ENCODE measurements around the gene CSNK2A3. TPM values are rescaled to one million over a fixed set of nuclear protein-coding genes. Genes with fewer than 3 reads are reported as not detected.
A peak's percentile ranks its signal among the peaks of the same experiment; 100 is the strongest.

The CSNK2A3 gene
- total RNA-seq, 1 donor from 2014 or later, result 4.3 TPM

DNA sequence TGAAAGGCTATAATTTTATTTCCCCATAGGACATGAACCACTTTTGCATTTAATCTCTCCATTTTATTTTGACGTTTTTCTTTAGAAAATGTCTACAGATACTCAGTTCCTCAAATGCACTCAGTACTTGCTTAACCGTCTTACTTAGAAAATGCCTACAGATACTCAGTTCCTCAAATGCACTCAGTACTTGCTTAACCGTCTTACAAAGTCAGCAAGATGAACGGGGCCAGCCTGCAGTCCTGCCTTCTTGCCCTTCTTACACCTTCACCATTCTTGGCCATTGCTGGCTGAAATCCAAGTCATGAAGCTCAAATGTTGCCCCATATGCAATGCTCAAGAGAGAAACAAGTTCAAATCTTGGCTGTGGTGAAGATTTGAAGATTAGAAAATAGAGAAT lies 34.1 kb downstream of the CSNK2A3 start:
- no peak for DNase-seq (ENCODE audit: low spot score)
- Mint-ChIP-seq H3K9me3 (ENCODE audit: unreplicated experiment) (no peaks in the 10 kb centered on the region), H3K27ac (ENCODE audit: unreplicated experiment) (no peak overlapping the region), H3K27me3 (ENCODE audit: unreplicated experiment) (peaks cover 5% of the 10 kb centered on the region), H3K4me3 (ENCODE audit: unreplicated experiment) (no peak overlapping the region), H3K4me1 (ENCODE audit: unreplicated experiment) (peaks cover 30% of the 10 kb centered on the region), H3K36me3 (ENCODE audit: low read depth, unreplicated experiment) (peaks cover 43% of the 10 kb centered on the region)
- TF ChIP-seq, protein P1, sequence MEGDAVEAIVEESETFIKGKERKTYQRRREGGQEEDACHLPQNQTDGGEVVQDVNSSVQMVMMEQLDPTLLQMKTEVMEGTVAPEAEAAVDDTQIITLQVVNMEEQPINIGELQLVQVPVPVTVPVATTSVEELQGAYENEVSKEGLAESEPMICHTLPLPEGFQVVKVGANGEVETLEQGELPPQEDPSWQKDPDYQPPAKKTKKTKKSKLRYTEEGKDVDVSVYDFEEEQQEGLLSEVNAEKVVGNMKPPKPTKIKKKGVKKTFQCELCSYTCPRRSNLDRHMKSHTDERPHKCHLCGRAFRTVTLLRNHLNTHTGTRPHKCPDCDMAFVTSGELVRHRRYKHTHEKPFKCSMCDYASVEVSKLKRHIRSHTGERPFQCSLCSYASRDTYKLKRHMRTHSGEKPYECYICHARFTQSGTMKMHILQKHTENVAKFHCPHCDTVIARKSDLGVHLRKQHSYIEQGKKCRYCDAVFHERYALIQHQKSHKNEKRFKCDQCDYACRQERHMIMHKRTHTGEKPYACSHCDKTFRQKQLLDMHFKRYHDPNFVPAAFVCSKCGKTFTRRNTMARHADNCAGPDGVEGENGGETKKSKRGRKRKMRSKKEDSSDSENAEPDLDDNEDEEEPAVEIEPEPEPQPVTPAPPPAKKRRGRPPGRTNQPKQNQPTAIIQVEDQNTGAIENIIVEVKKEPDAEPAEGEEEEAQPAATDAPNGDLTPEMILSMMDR (IDR thresholded peaks at IDR 0.05; ENCODE audit: unreplicated experiment), result no peak

- peaks cover 38% of the 10 kb centered on the region for H3K36me3 Mint-ChIP-seq (ENCODE audit: low read depth, unreplicated experiment)
- no peak overlapping the region for H3K27ac Mint-ChIP-seq (ENCODE audit: unreplicated experiment)
- peaks cover 5% of the 10 kb centered on the region for H3K27me3 Mint-ChIP-seq (ENCODE audit: unreplicated experiment)
- no peak for DNase-seq (ENCODE audit: low spot score)
- no peaks in the 10 kb centered on the region for H3K9me3 Mint-ChIP-seq (ENCODE audit: unreplicated experiment)
- no peak overlapping the region for H3K4me3 Mint-ChIP-seq (ENCODE audit: unreplicated experiment)
- TF ChIP-seq, protein P1 (IDR thresholded peaks at IDR 0.05; ENCODE audit: unreplicated experiment), result no peak
- H3K4me1 Mint-ChIP-seq (ENCODE audit: unreplicated experiment), result peaks cover 30% of the 10 kb centered on the region
Observed at GRCh38 chr11:11318461-11318860, 34.6 kb downstream of the CSNK2A3 start.

- H3K27ac Mint-ChIP-seq (ENCODE audit: unreplicated experiment), result peak overlapping the region; percentile 79
- no peaks in the 10 kb centered on the region for H3K9me3 Mint-ChIP-seq (ENCODE audit: unreplicated experiment)
- peaks cover 37% of the 10 kb centered on the region for H3K4me1 Mint-ChIP-seq (ENCODE audit: unreplicated experiment)
Observed at GRCh38 chr11:11316651-11317230, 36.3 kb downstream of the CSNK2A3 start.

GRCh38 chr11:11313902-11314692 lies 39.0 kb downstream of the CSNK2A3 start:
- TF ChIP-seq, protein P1 (IDR thresholded peaks at IDR 0.05; ENCODE audit: unreplicated experiment), result no peak
- H3K36me3 Mint-ChIP-seq (ENCODE audit: low read depth, unreplicated experiment), result peaks cover 49% of the 10 kb centered on the region
- H3K9me3 Mint-ChIP-seq (ENCODE audit: unreplicated experiment), result no peaks in the 10 kb centered on the region
- peaks cover 50% of the 10 kb centered on the region for H3K4me1 Mint-ChIP-seq (ENCODE audit: unreplicated experiment)
- no peak for DNase-seq (ENCODE audit: low spot score)
- no peak overlapping the region for H3K4me3 Mint-ChIP-seq (ENCODE audit: unreplicated experiment)
- no peak overlapping the region for H3K27ac Mint-ChIP-seq (ENCODE audit: unreplicated experiment)
- H3K27me3 Mint-ChIP-seq (ENCODE audit: unreplicated experiment), result peaks cover 5% of the 10 kb centered on the region

More at GRCh38 chr11:11316651-11317230, 36.3 kb downstream of the CSNK2A3 start:
- Mint-ChIP-seq H3K27me3 (ENCODE audit: unreplicated experiment) (peaks cover 5% of the 10 kb centered on the region), H3K36me3 (ENCODE audit: low read depth, unreplicated experiment) (peaks cover 32% of the 10 kb centered on the region), H3K4me3 (ENCODE audit: unreplicated experiment) (no peak overlapping the region)
- TF ChIP-seq, protein P1 (IDR thresholded peaks at IDR 0.05; ENCODE audit: unreplicated experiment), result no peak
- DNase-seq (ENCODE audit: low spot score), result no peak

- Mint-ChIP-seq H3K27me3 (ENCODE audit: unreplicated experiment) (peaks cover 8% of the 10 kb centered on the region), H3K27ac (ENCODE audit: unreplicated experiment) (no peak overlapping the region), H3K4me1 (ENCODE audit: unreplicated experiment) (peaks cover 56% of the 10 kb centered on the region), H3K36me3 (ENCODE audit: low read depth, unreplicated experiment) (peaks cover 53% of the 10 kb centered on the region), H3K9me3 (ENCODE audit: unreplicated experiment) (no peaks in the 10 kb centered on the region), H3K4me3 (ENCODE audit: unreplicated experiment) (no peak overlapping the region)
- TF ChIP-seq, protein P1 (IDR thresholded peaks at IDR 0.05; ENCODE audit: unreplicated experiment), result no peak
- DNase-seq (ENCODE audit: low spot score), result no peak
Observed at GRCh38 chr11:11313426-11313825, 39.6 kb downstream of the CSNK2A3 start.

All from endothelial cell (in vitro differentiated cells).